GM12878 (cell line): ENCODE measurements around the gene HAO2. TPM values are rescaled to one million over a fixed set of nuclear protein-coding genes. Genes with fewer than 3 reads are reported as not detected.

Source experiments
- ATAC-seq: fragments of 200-7000 bp; cut with Tn5 transposase; 3 replicates; pipeline ENCODE4 v1.9.1; 2020; ENCODE audit warnings: mild to moderate bottlenecking, moderate library complexity
- BruUV-seq: library from RNA; stranded (reverse); fragments of 400-500 nt; replicated peaks from 2 replicates; lab custom pipeline; 2021; lab: Mats Ljungman, UMichigan
- CTCF ChIA-PET: fragments of 300-600 bp; sonication (Branson Sonifier 250); formaldehyde crosslinking; extraction: SDS; loops from one replicate; lab custom pipeline; 2021; ENCODE audit warnings: inconsistent platforms; lab: Yijun Ruan, JAX
- POLR2A ChIA-PET: fragments of 350-600 bp; formaldehyde crosslinking; extraction: SDS; loops from one replicate; lab custom pipeline; 2021; ENCODE audit warnings: inconsistent platforms; lab: Charles Lee
- RAD21 ChIA-PET: fragments of 300-600 bp; sonication (Branson Sonifier 250); formaldehyde crosslinking; loops from one replicate; lab custom pipeline; 2023; ENCODE audit warnings: antibody characterized with exemption; ENCODE audit not compliant: unreplicated experiment; lab: Charles Lee
- SMC1A ChIA-PET: fragments of 300-600 bp; sonication (Branson Sonifier 250); formaldehyde crosslinking; loops from one replicate; lab custom pipeline; 2023; ENCODE audit not compliant: unreplicated experiment, uncharacterized antibody; lab: Charles Lee
- DNase-seq: peaks from one replicate; pipeline ENCODE4 v3.0.0-alpha.2; 2011; ENCODE audit warnings: low read depth, low spot score
- FAIRE-seq: peaks from 3 replicates; lab custom pipeline; 2011; peaks lifted over from hg19 to GRCh38; lab: Jason Lieb, UNC
- H2AFZ ChIP-seq: 2 replicates; pipeline ENCODE4 v1.6.0; 2011; ENCODE audit warnings: low read depth, low read length, control low read depth; ENCODE audit not compliant: control insufficient read depth
- H3K27ac ChIP-seq: 2 replicates; pipeline ENCODE4 v1.5.1; 2011; ENCODE audit warnings: control low read depth; ENCODE audit not compliant: control insufficient read depth, insufficient read depth
- H3K27me3 ChIP-seq, 2 experiments: replicated peaks in 1 of 2; 2 replicates each; pipeline versions ENCODE4 v1.6.0 to v1.6.1; 2011; ENCODE audit warnings: low read length in 1 of 2; ENCODE audit not compliant: control insufficient read depth in 2 of 2, insufficient read depth in 2 of 2
- H3K36me3 ChIP-seq, 2 experiments: 2 replicates each; pipeline ENCODE4 v1.5.1; 2011; ENCODE audit warnings: low read length in 1 of 2; ENCODE audit not compliant: control insufficient read depth in 2 of 2, insufficient read depth in 2 of 2
- H3K4me1 ChIP-seq: 2 replicates; pipeline ENCODE4 v1.6.1; 2011; ENCODE audit warnings: mild to moderate bottlenecking, low read length, moderate library complexity, mixed read lengths; ENCODE audit not compliant: control insufficient read depth, insufficient read depth
- H3K4me2 ChIP-seq: 2 replicates; pipeline ENCODE4 v1.6.0; 2011; ENCODE audit warnings: control low read depth; ENCODE audit not compliant: control insufficient read depth, insufficient read depth
- H3K4me3 ChIP-seq: fragments of 200-600 bp; sonication (generic); 2 replicates; pipeline ENCODE4 v1.5.1; 2016
- H3K79me2 ChIP-seq: 2 replicates; pipeline ENCODE4 v1.6.0; 2011; ENCODE audit warnings: low read length; ENCODE audit not compliant: control insufficient read depth, insufficient read depth
- H3K9ac ChIP-seq: 2 replicates; pipeline ENCODE4 v1.8.0; 2011; ENCODE audit warnings: low read length, control low read depth, mixed read lengths; ENCODE audit not compliant: control insufficient read depth, insufficient read depth
- H3K9me3 ChIP-seq: replicated peaks from 3 replicates; pipeline ENCODE4 v1.5.1; 2011; ENCODE audit warnings: mild to moderate bottlenecking, low read length; ENCODE audit not compliant: control insufficient read depth, insufficient read depth
- H4K20me1 ChIP-seq: 2 replicates; pipeline ENCODE4 v1.6.0; 2011; ENCODE audit not compliant: control insufficient read depth, insufficient read depth
- CBX5 ChIP-seq: sonication (generic); IDR thresholded peaks from 2 replicates; pipeline ENCODE4 v1.6.1; 2016; ENCODE audit warnings: low read depth, moderate library complexity, mild to moderate bottlenecking, inconsistent platforms
- CREM ChIP-seq: IDR thresholded peaks from 2 replicates; pipeline ENCODE4 v1.6.1; 2014; ENCODE audit warnings: antibody characterized with exemption, low read depth
- EED ChIP-seq: sonication (generic); IDR thresholded peaks from 2 replicates; pipeline ENCODE4 v1.6.1; 2016; ENCODE audit warnings: antibody characterized with exemption, low read depth
- EGR1 ChIP-seq, 2 experiments: IDR thresholded peaks; 1 replicate in 1 of 2; 2 replicates in 1 of 2; pipeline ENCODE4 v1.6.1; 2011 to 2012; ENCODE audit warnings: low read depth in 2 of 2, low read length in 2 of 2, borderline replicate concordance in 1 of 2, mild to moderate bottlenecking in 1 of 2, moderate library complexity in 1 of 2
- EZH2 ChIP-seq: IDR thresholded peaks from 2 replicates; pipeline ENCODE4 v1.6.1; 2012; ENCODE audit warnings: low read depth, mild to moderate bottlenecking, control low read depth, inconsistent platforms, low read length, borderline replicate concordance; ENCODE audit not compliant: control insufficient read depth
- HDAC2 ChIP-seq: fragments of 200-600 bp; sonication (generic); IDR thresholded peaks from 2 replicates; pipeline ENCODE4 v1.6.1; 2017
- NFYA ChIP-seq: IDR thresholded peaks from 2 replicates; pipeline ENCODE4 v1.6.1; 2011; ENCODE audit warnings: low read depth, mild to moderate bottlenecking, low read length, improper control_type of control experiment, borderline replicate concordance
- NR2C1 ChIP-seq: fragments of 450-650 bp; IDR thresholded peaks from 2 replicates; pipeline ENCODE4 v1.6.1; 2017; ENCODE audit warnings: antibody characterized with exemption, mild to moderate bottlenecking, moderate library complexity
- RBBP5 ChIP-seq: fragments of 200-600 bp; sonication (generic); conservative IDR thresholded peaks from 2 replicates; pipeline ENCODE4 v1.6.1; 2016
- RUNX3 ChIP-seq: IDR thresholded peaks from 2 replicates; pipeline ENCODE4 v1.6.1; 2012; ENCODE audit warnings: low read length, inconsistent platforms
- SP1 ChIP-seq: IDR thresholded peaks from one replicate; pipeline ENCODE4 v1.6.1; 2011; ENCODE audit warnings: low read depth, low read length
- WGBS: methylation state at CpG from one replicate; pipeline ENCODE4 v1.1.6; 2016; ENCODE audit warnings: low lambda C conversion rate; ENCODE audit not compliant: insufficient replicate concordance, insufficient coverage; ENCODE audit errors: missing lambda C conversion rate; 5-methylcytosine and 5-hydroxymethylcytosine counted together
- in situ Hi-C: fragments of 300-500 bp; cut with MboI; formaldehyde crosslinking; loops from 9 replicates; pipeline ENCODE4 v1.14.3; 2018; ENCODE audit warnings: mixed read lengths
- intact Hi-C: fragments of 100-400 bp; cut with micrococcal nuclease; formaldehyde crosslinking; loops from one replicate; pipeline ENCODE4 v1.14.2; 2022; ENCODE audit not compliant: unreplicated experiment
- polyA plus RNA-seq, 11 experiments: library from polyadenylated mRNA; depleted of rRNA in 4 of 11; unstranded in 6 of 11; stranded (reverse) in 5 of 11; fragments of >200 nt; fragmentation: Nextera tagmentation in 4 of 11; fragmentation: Illumina TruSeq in 1 of 11; extraction: Ambion mirVana in 4 of 11; extraction: Trizol in 1 of 11; gene quantifications; 1 replicate in 1 of 11; 2 replicates in 10 of 11; pipeline versions ENCODE4 v1.2.1 to v1.2.3, GENCODE V29; 2011 to 2016; ENCODE audit warnings: inconsistent platforms in 2 of 11, missing spikeins in 2 of 11, low read depth in 1 of 11
- total RNA-seq, 4 experiments: library from RNA; depleted of rRNA in 3 of 4; stranded (reverse); fragments of >200 nt in 3 of 4; fragmentation: Illumina TruSeq in 1 of 4; extraction: Trizol in 1 of 4; gene quantifications; 2 replicates each; pipeline versions ENCODE4 v1.2.1 to v1.2.3, GENCODE V29; 2013 to 2021
- TF ChIP-seq, protein P1 (sequence below): IDR thresholded peaks from 2 replicates; pipeline ENCODE4 v1.6.1; 2012; ENCODE audit warnings: improper control_type of control experiment, low read depth, low read length; ENCODE audit not compliant: insufficient replicate concordance
- TF ChIP-seq, protein P2 (sequence below): IDR thresholded peaks from 2 replicates; pipeline ENCODE4 v1.6.1; 2012; ENCODE audit warnings: mild to moderate bottlenecking, low read depth, low read length
- TF ChIP-seq, protein P3 (sequence below): fragments of 450-650 bp; IDR thresholded peaks from 2 replicates; pipeline ENCODE4 v1.6.1; 2016; ENCODE audit warnings: mild to moderate bottlenecking

HAO2 gene
- total and polyA plus RNA-seq, 10 of the 15 experiments (the other 5 are each of a cell fraction or from before 2014, with no cell fraction given): not detected

DNA sequence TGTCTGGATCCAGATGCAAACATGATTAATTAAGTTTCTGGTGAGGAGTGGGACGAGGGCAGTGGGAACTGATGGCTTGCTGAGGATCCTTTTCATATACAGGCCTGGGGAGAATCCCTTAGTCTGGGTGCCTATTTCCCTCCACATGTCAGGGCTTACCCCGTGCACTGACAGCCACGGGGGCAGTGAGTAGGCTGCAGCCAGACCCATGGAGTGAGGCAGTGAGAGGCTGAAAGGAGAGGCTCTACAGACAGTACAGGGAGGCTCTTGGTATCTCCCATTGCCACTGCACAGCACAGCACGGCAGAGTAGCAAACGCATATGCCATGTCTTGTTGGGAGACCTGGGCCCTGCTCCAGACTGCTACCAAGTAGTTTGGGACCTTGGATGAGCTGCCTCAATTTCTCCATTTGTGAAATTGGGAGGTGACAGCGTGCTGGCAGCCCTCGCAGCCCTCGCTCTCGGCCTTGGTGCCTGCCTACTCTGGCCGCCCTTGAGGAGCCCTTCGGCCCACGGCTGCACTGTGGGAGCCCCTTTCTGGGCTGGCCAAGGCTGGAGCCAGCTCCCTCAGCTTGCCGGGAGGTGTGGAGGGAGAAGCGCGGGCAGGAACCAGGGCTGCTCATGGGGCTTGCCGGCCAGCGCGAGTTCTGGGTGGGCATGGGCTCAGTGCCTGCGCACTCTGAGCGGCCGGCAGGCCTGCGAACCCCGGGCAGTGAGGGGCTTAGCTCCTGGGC, 35.3 kb upstream of the HAO2 start:
- ATAC-seq: no peak
- no peaks in the 10 kb centered on the region for H3K27me3 ChIP-seq
- TF ChIP-seq NR2C1: no peak
- no peak for TF ChIP-seq EGR1 (IDR thresholded peaks at IDR 0.05; ENCODE audit: borderline replicate concordance in 1 of 2, low read depth in 2 of 2, low read length in 2 of 2)
- TF ChIP-seq, protein P1, sequence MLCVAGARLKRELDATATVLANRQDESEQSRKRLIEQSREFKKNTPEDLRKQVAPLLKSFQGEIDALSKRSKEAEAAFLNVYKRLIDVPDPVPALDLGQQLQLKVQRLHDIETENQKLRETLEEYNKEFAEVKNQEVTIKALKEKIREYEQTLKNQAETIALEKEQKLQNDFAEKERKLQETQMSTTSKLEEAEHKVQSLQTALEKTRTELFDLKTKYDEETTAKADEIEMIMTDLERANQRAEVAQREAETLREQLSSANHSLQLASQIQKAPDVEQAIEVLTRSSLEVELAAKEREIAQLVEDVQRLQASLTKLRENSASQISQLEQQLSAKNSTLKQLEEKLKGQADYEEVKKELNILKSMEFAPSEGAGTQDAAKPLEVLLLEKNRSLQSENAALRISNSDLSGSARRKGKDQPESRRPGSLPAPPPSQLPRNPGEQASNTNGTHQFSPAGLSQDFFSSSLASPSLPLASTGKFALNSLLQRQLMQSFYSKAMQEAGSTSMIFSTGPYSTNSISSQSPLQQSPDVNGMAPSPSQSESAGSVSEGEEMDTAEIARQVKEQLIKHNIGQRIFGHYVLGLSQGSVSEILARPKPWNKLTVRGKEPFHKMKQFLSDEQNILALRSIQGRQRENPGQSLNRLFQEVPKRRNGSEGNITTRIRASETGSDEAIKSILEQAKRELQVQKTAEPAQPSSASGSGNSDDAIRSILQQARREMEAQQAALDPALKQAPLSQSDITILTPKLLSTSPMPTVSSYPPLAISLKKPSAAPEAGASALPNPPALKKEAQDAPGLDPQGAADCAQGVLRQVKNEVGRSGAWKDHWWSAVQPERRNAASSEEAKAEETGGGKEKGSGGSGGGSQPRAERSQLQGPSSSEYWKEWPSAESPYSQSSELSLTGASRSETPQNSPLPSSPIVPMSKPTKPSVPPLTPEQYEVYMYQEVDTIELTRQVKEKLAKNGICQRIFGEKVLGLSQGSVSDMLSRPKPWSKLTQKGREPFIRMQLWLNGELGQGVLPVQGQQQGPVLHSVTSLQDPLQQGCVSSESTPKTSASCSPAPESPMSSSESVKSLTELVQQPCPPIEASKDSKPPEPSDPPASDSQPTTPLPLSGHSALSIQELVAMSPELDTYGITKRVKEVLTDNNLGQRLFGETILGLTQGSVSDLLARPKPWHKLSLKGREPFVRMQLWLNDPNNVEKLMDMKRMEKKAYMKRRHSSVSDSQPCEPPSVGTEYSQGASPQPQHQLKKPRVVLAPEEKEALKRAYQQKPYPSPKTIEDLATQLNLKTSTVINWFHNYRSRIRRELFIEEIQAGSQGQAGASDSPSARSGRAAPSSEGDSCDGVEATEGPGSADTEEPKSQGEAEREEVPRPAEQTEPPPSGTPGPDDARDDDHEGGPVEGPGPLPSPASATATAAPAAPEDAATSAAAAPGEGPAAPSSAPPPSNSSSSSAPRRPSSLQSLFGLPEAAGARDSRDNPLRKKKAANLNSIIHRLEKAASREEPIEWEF: no peak
- no peak for TF ChIP-seq HDAC2
- no peak for TF ChIP-seq SP1
- no peak for TF ChIP-seq RBBP5
- no peak for TF ChIP-seq RUNX3
- TF ChIP-seq EZH2: no peak
- no peak for TF ChIP-seq NFYA
- TF ChIP-seq, protein P2, sequence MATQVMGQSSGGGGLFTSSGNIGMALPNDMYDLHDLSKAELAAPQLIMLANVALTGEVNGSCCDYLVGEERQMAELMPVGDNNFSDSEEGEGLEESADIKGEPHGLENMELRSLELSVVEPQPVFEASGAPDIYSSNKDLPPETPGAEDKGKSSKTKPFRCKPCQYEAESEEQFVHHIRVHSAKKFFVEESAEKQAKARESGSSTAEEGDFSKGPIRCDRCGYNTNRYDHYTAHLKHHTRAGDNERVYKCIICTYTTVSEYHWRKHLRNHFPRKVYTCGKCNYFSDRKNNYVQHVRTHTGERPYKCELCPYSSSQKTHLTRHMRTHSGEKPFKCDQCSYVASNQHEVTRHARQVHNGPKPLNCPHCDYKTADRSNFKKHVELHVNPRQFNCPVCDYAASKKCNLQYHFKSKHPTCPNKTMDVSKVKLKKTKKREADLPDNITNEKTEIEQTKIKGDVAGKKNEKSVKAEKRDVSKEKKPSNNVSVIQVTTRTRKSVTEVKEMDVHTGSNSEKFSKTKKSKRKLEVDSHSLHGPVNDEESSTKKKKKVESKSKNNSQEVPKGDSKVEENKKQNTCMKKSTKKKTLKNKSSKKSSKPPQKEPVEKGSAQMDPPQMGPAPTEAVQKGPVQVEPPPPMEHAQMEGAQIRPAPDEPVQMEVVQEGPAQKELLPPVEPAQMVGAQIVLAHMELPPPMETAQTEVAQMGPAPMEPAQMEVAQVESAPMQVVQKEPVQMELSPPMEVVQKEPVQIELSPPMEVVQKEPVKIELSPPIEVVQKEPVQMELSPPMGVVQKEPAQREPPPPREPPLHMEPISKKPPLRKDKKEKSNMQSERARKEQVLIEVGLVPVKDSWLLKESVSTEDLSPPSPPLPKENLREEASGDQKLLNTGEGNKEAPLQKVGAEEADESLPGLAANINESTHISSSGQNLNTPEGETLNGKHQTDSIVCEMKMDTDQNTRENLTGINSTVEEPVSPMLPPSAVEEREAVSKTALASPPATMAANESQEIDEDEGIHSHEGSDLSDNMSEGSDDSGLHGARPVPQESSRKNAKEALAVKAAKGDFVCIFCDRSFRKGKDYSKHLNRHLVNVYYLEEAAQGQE: no peak
- TF ChIP-seq EED: no peak
- TF ChIP-seq CBX5: no peak
- TF ChIP-seq CREM: no peak
- TF ChIP-seq, protein P3, sequence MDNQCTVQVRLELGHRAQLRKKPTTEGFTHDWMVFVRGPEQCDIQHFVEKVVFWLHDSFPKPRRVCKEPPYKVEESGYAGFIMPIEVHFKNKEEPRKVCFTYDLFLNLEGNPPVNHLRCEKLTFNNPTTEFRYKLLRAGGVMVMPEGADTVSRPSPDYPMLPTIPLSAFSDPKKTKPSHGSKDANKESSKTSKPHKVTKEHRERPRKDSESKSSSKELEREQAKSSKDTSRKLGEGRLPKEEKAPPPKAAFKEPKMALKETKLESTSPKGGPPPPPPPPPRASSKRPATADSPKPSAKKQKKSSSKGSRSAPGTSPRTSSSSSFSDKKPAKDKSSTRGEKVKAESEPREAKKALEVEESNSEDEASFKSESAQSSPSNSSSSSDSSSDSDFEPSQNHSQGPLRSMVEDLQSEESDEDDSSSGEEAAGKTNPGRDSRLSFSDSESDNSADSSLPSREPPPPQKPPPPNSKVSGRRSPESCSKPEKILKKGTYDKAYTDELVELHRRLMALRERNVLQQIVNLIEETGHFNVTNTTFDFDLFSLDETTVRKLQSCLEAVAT: no peak

More for the DNA sequence above, 35.3 kb upstream of the HAO2 start:
- H3K4me3 ChIP-seq: no peak overlapping the region
- no peak overlapping the region for H2AFZ ChIP-seq
- FAIRE-seq (no peak), DNase-seq (no peak)
- intact Hi-C loops: no loop called here
- no peak overlapping the region for H3K4me2 ChIP-seq
- ChIA-PET SMC1A (interaction anchor here (1.6 kb wide), 1 partner anchor 13 kb away, joined by 3 read pairs; no protein-coding TSS in a partner anchor), POLR2A (no interaction called here), RAD21 (no interaction called here), CTCF (no interaction called here)
- H3K4me1 ChIP-seq: no peaks in the 10 kb centered on the region
- H3K9ac ChIP-seq: no peak overlapping the region
- H4K20me1 ChIP-seq: no peaks in the 10 kb centered on the region
- no peaks in the 10 kb centered on the region for H3K9me3 ChIP-seq
- H3K36me3 ChIP-seq: no peaks in the 10 kb centered on the region
- BruUV-seq: no TSS peak
- 73% methylated on average over 23 of the region's 23 CpGs for WGBS
- H3K79me2 ChIP-seq: no peaks in the 10 kb centered on the region
- H3K27ac ChIP-seq: no peak overlapping the region
- in situ Hi-C loops: no loop called here
